Activated CD8-positive, alpha-beta memory T cell treated with anti-CD3 and anti-CD28 coated beads, Interleukin-2, amount 50 U/mL, for 4 hours (primary cell): ENCODE measurements around the gene ZC3H4.

Experiments
- DNase-seq: peaks from one replicate; pipeline ENCODE4 v3.0.0-alpha.2; 2020

Gene ZC3H4

DNA sequence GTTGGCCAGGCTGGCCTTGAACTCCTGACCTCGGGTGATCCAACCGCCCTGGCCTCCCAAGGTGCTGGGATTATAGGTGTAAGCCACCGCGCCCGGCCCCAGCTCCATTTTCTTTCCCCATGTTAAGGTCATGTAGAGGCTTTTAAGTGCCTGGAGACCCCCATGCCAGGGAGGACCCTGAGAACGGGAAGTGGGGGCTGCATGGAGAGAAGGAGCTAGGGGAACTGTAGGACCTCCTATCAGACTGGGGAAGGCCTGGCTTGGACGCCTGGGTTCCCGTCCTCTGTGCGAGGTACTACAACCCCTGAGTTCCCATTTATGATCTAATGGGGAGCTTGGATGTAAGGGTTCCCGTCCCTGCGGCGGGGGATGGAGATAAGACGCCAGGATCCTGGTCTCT is 94.7 kb downstream of the ZC3H4 start:
- no peak for DNase-seq
